Caki2 (cell line): ENCODE measurements around the gene TINAG. TPM values are rescaled to one million over a fixed set of nuclear protein-coding genes. Genes with fewer than 3 reads are reported as not detected.

Source experiments
- DNase-seq: peaks from one replicate; pipeline ENCODE4 v3.0.0-alpha.2; 2015; ENCODE audit warnings: low read depth
- in situ Hi-C: cut with HindIII; loops from 2 replicates; pipeline ENCODE4 v1.10.0; 2016; ENCODE audit warnings: low sequenced_read_pairs, low pct_unique_long_range_greater_than_20kb, mixed read lengths
- total RNA-seq: library from RNA; depleted of rRNA; stranded (reverse); fragments of >200 nt; shearing (Covaris generic); gene quantifications from 2 replicates; pipeline ENCODE4 v1.2.3, GENCODE V29; 2014; ENCODE audit warnings: low replicate concordance; rRNA removed

TINAG gene, protein sequence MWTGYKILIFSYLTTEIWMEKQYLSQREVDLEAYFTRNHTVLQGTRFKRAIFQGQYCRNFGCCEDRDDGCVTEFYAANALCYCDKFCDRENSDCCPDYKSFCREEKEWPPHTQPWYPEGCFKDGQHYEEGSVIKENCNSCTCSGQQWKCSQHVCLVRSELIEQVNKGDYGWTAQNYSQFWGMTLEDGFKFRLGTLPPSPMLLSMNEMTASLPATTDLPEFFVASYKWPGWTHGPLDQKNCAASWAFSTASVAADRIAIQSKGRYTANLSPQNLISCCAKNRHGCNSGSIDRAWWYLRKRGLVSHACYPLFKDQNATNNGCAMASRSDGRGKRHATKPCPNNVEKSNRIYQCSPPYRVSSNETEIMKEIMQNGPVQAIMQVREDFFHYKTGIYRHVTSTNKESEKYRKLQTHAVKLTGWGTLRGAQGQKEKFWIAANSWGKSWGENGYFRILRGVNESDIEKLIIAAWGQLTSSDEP
- 62.1 and 114 TPM in 2 replicates for total RNA-seq

- peak; percentile 62 for DNase-seq
- in situ Hi-C loops: no loop called here
Observed at GRCh38 chr6:54308289-54308985, at the start of gene TINAG. TINAG (plus strand) TSS chr6:54308441; CDS start chr6:54308551, 110 bp downstream.

DNA sequence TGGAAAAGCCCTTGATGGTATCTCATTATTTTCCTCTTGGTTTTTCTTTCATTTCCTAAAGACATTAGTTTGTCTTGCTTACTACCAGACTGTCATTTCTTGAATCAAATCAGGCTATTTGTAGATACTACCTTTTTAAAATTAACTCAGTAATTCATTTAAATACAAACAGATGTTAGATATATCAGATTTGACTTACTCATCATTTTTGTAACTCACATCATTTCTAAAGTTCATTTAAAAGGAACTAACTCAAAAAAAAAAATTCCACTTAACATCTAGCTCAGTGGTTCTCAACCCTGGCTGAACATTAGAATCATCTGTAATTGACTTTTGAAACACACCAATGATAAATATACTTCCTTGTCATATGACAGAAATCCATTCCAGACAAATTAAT, 48.2 kb upstream of the TINAG start:
- in situ Hi-C loops: no loop called here

GRCh38 chr6:54262499-54262898, 45.7 kb upstream of the TINAG start:
- in situ Hi-C loops: no loop called here
- no peak for DNase-seq

More for the DNA sequence above, 48.2 kb upstream of the TINAG start:
- no peak for DNase-seq

GRCh38 chr6:54262971-54263370, 45.3 kb upstream of the TINAG start:
- DNase-seq: peak; percentile 65

GRCh38 chr6:54264581-54265272, 43.5 kb upstream of the TINAG start:
- DNase-seq: no peak
- in situ Hi-C loops: no loop called here

More at GRCh38 chr6:54262971-54263370, 45.3 kb upstream of the TINAG start:
- in situ Hi-C loops: no loop called here

DNA sequence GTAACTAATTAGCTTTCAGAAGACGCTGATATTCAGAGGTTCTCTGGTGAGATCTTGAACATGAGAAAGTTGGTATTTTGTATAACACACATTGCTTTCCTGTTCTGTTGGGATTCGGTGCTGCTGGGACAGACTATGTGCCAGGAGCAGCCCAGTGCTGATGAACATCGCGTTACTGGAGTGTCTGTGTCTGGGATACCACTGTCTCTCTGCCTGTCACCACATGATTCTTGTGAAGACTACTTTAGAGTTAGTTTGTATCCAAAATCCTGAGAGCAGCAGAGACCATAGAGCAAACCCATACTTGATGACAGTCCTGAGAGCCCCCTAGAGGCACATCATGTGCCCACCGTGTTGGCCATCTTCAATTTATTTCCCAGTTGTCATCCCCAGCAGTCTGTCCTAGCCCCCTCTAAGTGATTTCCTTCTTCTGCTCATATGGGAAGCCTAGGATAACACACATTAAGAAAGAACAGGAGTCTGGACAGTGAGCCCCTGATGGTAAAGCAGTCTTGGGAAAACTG, 41.8 kb upstream of the TINAG start:
- in situ Hi-C loops: no loop called here
- DNase-seq: no peak

DNA sequence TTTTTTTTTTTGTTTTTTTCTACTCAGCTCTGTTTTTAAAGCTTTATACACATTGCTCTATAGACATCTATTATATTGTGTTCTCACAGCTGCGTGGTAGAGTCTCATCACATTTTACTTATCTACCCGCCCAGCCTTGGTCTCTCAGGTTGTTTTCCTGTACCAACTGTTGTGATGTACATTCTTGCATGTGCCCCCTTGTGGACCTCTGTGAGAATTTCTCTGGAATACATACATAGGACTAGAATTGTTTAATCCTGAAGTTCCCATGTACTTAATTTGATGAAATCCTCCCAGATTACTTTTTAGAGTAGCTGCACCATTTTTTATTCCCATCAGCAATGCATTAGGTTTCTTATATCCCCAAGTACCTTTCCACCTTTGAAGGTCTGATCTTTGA, 40.4 kb upstream of the TINAG start:
- no peak for DNase-seq
- in situ Hi-C loops: no loop called here

DNA sequence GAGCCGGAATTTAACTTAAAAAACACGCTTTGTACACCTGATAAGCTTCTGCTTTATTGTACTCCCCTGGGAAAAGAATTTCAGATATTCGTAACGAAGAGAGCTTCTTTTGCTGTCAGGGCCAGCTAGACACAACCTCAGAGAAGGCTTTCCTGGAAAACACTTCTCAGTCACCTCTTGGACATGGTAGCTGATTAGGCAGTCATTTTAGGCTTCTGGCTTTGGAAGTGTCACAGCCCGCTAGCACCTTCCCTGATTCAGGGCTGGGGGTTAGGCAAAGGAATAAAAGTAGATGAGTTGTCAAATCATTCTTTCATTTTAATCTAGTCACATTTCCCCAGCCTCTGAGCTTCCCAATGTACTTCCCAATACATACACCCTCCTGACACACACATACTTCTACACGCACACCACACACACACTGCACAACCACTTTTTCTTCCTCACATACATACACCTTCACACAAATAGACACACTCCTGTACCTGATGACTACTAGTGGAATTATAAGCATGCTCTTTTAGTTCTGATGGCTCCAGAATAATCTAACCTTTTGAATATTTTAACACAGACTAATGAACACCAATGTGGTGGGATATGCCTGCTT, 34.9 kb upstream of the TINAG start:
- no peak for DNase-seq
- in situ Hi-C loops: no loop called here

DNA sequence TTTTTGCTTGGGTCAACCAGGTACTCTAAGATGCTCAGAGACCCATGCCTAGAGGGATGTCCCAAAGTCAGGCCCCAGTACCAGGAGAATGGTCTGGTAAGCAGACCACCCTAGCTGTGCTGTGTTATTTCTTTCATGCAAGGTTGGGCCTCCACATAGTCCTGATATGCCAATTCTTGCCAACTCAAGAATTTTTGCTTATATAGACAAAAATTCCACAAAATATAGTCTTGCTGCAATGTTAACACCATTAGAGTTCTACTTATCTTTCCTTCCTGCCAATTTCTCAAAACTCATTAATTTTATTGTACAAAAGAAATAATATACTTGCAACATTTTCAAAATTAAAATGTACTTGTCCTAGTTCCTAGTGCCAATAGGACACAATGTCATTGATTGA, 33.9 kb upstream of the TINAG start:
- in situ Hi-C loops: no loop called here
- no peak for DNase-seq

- DNase-seq: peak; percentile 50
- in situ Hi-C loops: no loop called here
Observed at GRCh38 chr6:54282186-54282585, 26.1 kb upstream of the TINAG start.

- DNase-seq: peak; percentile 94
- in situ Hi-C loops: no loop called here
Observed at GRCh38 chr6:54284161-54284860, 23.9 kb upstream of the TINAG start.

GRCh38 chr6:54285595-54285994, 22.6 kb upstream of the TINAG start:
- in situ Hi-C loops: no loop called here
- no peak for DNase-seq

GRCh38 chr6:54286141-54286540, 22.1 kb upstream of the TINAG start:
- DNase-seq: no peak
- in situ Hi-C loops: no loop called here

- peak; percentile 44 for DNase-seq
- in situ Hi-C loops: no loop called here
Observed at GRCh38 chr6:54288474-54288873, 19.8 kb upstream of the TINAG start.

DNA sequence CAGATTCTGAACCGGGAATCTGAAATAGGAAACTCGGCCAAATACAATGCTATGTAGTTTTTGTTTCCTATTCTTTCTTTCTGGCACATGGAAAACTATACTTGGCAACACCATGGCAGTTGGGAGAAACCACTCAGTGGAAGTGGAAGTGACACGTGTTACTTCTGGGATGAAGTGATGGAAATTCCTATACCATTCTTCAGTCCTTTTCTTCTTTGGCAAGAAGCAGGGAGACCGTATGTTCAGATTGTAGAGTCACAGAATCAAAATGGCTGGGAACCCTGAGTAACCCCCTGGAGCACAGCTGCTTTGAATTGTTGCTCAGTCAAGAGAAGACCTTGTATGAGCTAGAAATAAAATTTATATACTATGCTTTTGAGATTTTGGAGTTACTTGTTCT, 18.8 kb upstream of the TINAG start:
- in situ Hi-C loops: no loop called here
- no peak for DNase-seq

GRCh38 chr6:54291146-54291545, 17.1 kb upstream of the TINAG start:
- in situ Hi-C loops: no loop called here
- peak; percentile 77 for DNase-seq

GRCh38 chr6:54291738-54292137, 16.5 kb upstream of the TINAG start:
- in situ Hi-C loops: no loop called here
- peak; percentile 65 for DNase-seq
